ENCODE results near the gene SUCNR1.

The SUCNR1 gene

DNA sequence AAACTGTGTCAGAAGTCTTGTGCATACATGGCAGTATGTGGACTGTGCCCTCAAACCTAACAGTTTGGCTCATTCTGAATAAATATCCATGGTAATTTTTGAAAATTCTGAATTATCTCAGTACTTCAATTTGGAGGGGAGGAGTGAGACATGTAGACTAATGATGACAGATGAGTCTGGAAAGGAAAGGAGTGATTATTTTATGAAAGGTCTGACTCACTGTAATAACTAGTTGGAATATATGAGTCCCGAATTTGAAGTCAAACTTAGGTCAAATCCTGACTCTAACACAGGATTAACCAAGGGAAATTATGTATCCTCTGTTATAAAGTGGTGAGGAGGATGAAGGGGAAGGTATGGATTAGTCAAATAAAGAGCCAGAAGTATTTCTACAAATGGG is 38.6 kb downstream of the SUCNR1 start:
- H2BK120ac ChIP-seq (ENCODE audit: insufficient read depth, low read length, poor library complexity) = no peak overlapping the region
- no peak overlapping the region for H3K4me3 ChIP-seq (ENCODE audit: low read depth, low read length)

DNA sequence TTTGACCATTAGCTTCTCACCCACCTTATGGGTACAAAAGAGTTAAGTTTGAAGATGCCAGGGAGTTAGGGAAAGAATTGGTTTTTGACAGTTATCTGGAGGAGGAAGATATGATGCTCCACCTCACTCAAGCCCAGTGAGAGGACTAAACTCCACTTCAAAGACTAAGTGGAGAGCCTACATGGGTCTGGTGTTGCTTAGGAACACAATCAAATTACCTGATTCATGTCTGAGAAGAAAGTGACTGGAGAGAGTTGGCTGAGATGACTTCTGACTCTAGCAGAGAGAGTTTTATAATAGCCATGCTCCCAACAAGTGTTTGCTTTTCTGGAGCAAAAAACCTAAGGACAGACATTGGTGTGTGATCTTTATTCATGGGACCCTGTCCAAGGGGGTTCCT is 43.3 kb downstream of the SUCNR1 start:
- Histone ChIP-seq H3K4me2 (ENCODE audit: low read length) (no peak overlapping the region), H3K9ac (ENCODE audit: low read length) (no peak overlapping the region), H3K14ac (ENCODE audit: low read length) (no peak overlapping the region), H3K36me3 (ENCODE audit: control insufficient read depth in 1 of 2, insufficient read depth in 2 of 2, low read length in 2 of 2) (no peaks in the 10 kb centered on the region), H3K4me1 (ENCODE audit: control insufficient read depth in 1 of 2, insufficient read depth in 2 of 2, low read length in 2 of 2) (no peaks in the 10 kb centered on the region), H4K91ac (ENCODE audit: low read depth, low read length) (no peak overlapping the region), H3K79me2 (ENCODE audit: control insufficient read depth, insufficient read depth, low read length, poor library complexity) (no peaks in the 10 kb centered on the region), H3K27ac (ENCODE audit: low read depth, low read length) (no peak overlapping the region), H3K4me3 (ENCODE audit: low read depth, low read length) (no peak overlapping the region), H2AFZ (ENCODE audit: insufficient read depth, low read length, poor library complexity) (no peak overlapping the region), H3K18ac (ENCODE audit: low read length) (no peak overlapping the region), H2BK5ac (ENCODE audit: low read depth, low read length, poor library complexity) (no peak overlapping the region), H4K8ac (ENCODE audit: low read depth, low read length) (no peak overlapping the region), H3K4ac (ENCODE audit: low read depth, low read length) (no peak overlapping the region), H3K79me1 (ENCODE audit: low read length) (peaks cover 2% of the 10 kb centered on the region), H3K9me3 (ENCODE audit: insufficient read depth, low read depth, low read length) (no peaks in the 10 kb centered on the region), H2AK5ac (ENCODE audit: low read length) (no peak overlapping the region), H2BK120ac (ENCODE audit: insufficient read depth, low read length, poor library complexity) (no peak overlapping the region), H3K23ac (ENCODE audit: low read length) (no peak overlapping the region), H2BK12ac (ENCODE audit: low read length) (no peak overlapping the region), H3K27me3 (ENCODE audit: insufficient read depth, low read length) (no peaks in the 10 kb centered on the region), H4K12ac (ENCODE audit: low read depth, low read length) (no peak overlapping the region)
- no peak for DNase-seq

More for the DNA sequence above, 38.6 kb downstream of the SUCNR1 start:
- Histone ChIP-seq H4K12ac (ENCODE audit: low read depth, low read length) (no peak overlapping the region), H4K8ac (ENCODE audit: low read depth, low read length) (no peak overlapping the region), H3K18ac (ENCODE audit: low read length) (no peak overlapping the region), H3K4ac (ENCODE audit: low read depth, low read length) (no peak overlapping the region), H3K79me1 (ENCODE audit: low read length) (no peaks in the 10 kb centered on the region), H3K9ac (ENCODE audit: low read length) (no peak overlapping the region), H3K4me2 (ENCODE audit: low read length) (no peak overlapping the region), H3K27ac (ENCODE audit: low read depth, low read length) (no peak overlapping the region), H3K23ac (ENCODE audit: low read length) (no peak overlapping the region), H3K14ac (ENCODE audit: low read length) (no peak overlapping the region), H2AK5ac (ENCODE audit: low read length) (no peak overlapping the region), H3K4me1 (ENCODE audit: control insufficient read depth in 1 of 2, insufficient read depth in 2 of 2, low read length in 2 of 2) (no peaks in the 10 kb centered on the region), H3K36me3 (ENCODE audit: control insufficient read depth in 1 of 2, insufficient read depth in 2 of 2, low read length in 2 of 2) (no peaks in the 10 kb centered on the region), H2AFZ (ENCODE audit: insufficient read depth, low read length, poor library complexity) (no peak overlapping the region), H2BK12ac (ENCODE audit: low read length) (no peak overlapping the region), H3K79me2 (ENCODE audit: control insufficient read depth, insufficient read depth, low read length, poor library complexity) (no peaks in the 10 kb centered on the region), H3K27me3 (ENCODE audit: insufficient read depth, low read length) (no peaks in the 10 kb centered on the region), H2BK5ac (ENCODE audit: low read depth, low read length, poor library complexity) (no peak overlapping the region), H4K91ac (ENCODE audit: low read depth, low read length) (no peak overlapping the region), H3K9me3 (ENCODE audit: insufficient read depth, low read depth, low read length) (no peaks in the 10 kb centered on the region)
- no CpG with 5 or more reads among the region's 1 CpG for WGBS (ENCODE audit: extremely low coverage, insufficient coverage, insufficient read length)
- DNase-seq = no peak

DNA sequence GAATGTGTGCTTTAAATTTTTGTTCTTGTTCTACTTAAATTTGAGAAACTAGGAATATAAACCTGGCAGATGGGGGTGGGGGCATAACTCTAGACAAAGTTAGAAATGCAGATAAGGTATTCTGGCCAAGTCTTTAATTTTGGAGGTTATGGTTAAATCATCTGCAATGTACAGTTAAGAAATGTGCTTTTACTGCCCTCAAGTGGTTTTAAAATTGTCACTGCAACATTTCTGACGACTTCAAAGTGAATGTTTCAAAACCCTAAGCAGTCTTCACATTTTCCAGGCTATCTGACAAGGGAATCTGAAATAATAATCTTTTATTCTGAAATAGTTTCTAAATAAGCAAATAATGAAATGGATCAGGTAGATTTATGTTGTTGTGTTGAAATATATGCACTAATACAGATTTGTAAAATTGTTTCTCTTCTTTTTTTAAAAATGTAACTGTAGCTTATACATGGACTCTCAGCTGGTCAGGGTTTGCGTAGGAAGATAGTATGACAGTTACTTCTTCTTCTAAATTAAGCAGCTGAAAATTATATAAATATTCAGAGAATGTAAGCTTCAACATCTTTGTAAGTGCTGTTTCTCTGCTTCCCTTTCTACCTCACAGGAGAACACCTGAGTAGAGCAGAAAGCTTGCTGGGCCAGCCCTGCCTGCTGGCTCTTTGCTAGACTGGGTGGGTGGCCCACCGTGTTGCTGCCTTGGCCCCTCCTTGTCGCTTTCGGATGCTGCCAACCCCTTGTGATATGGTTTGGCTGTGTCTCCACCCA is 45.0 kb downstream of the SUCNR1 start:
- no peak overlapping the region for H2AFZ ChIP-seq (ENCODE audit: insufficient read depth, low read length, poor library complexity)
- H2BK5ac ChIP-seq (ENCODE audit: low read depth, low read length, poor library complexity) = peak overlapping the region; percentile 21
- peak overlapping the region; percentile 77 for H2BK12ac ChIP-seq (ENCODE audit: low read length)
- no peak overlapping the region for H3K23ac ChIP-seq (ENCODE audit: low read length)
- H3K79me2 ChIP-seq (ENCODE audit: control insufficient read depth, insufficient read depth, low read length, poor library complexity) = no peaks in the 10 kb centered on the region
- no peaks in the 10 kb centered on the region for H3K9me3 ChIP-seq (ENCODE audit: insufficient read depth, low read depth, low read length)
- H3K14ac ChIP-seq (ENCODE audit: low read length) = no peak overlapping the region
- H4K8ac ChIP-seq (ENCODE audit: low read depth, low read length) = peak overlapping the region; percentile 65
- no peak overlapping the region for H3K27ac ChIP-seq (ENCODE audit: low read depth, low read length)
- H4K91ac ChIP-seq (ENCODE audit: low read depth, low read length) = peak overlapping the region; percentile 35
- no peak overlapping the region for H3K9ac ChIP-seq (ENCODE audit: low read length)
- H3K4ac ChIP-seq (ENCODE audit: low read depth, low read length) = no peak overlapping the region
- peak in 1 of 2 donors; percentile 73 for DNase-seq
- no peak overlapping the region for H3K4me3 ChIP-seq (ENCODE audit: low read depth, low read length)
- H3K27me3 ChIP-seq (ENCODE audit: insufficient read depth, low read length) = no peaks in the 10 kb centered on the region
- no peaks in the 10 kb centered on the region for H3K4me1 ChIP-seq (ENCODE audit: control insufficient read depth in 1 of 2, insufficient read depth in 2 of 2, low read length in 2 of 2)
- no CpG with 5 or more reads among the region's 5 CpGs for WGBS (ENCODE audit: extremely low coverage, insufficient coverage, insufficient read length)
- H2AK5ac ChIP-seq (ENCODE audit: low read length) = peak overlapping the region; percentile 69
- H3K36me3 ChIP-seq (ENCODE audit: control insufficient read depth in 1 of 2, insufficient read depth in 2 of 2, low read length in 2 of 2) = no peaks in the 10 kb centered on the region
- peaks cover 2% of the 10 kb centered on the region for H3K79me1 ChIP-seq (ENCODE audit: low read length)
- H2BK120ac ChIP-seq (ENCODE audit: insufficient read depth, low read length, poor library complexity) = peak overlapping the region; percentile 88
- H3K4me2 ChIP-seq (ENCODE audit: low read length) = no peak overlapping the region
- no peak overlapping the region for H3K18ac ChIP-seq (ENCODE audit: low read length)
- H4K12ac ChIP-seq (ENCODE audit: low read depth, low read length) = no peak overlapping the region

DNA sequence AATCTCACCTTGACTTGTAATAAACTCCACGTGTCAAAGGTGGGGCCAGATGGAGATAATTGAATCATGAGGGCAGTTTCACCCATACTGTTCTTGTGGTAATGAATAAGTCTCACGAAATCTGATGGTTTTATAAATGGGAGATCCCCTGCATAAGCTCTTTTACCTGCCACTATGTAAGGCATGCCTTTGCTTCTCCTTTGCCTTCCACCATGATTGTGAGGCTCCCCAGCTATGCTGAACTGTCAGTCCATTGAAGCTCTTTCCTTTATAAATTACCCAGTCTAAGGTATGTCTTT is 45.5 kb downstream of the SUCNR1 start:
- no peaks in the 10 kb centered on the region for H3K4me1 ChIP-seq (ENCODE audit: control insufficient read depth in 1 of 2, insufficient read depth in 2 of 2, low read length in 2 of 2)

More for the DNA sequence above, 45.5 kb downstream of the SUCNR1 start:
- Histone ChIP-seq H3K27ac (ENCODE audit: low read depth, low read length) (no peak overlapping the region), H2BK120ac (ENCODE audit: insufficient read depth, low read length, poor library complexity) (peak overlapping the region; percentile 88), H3K14ac (ENCODE audit: low read length) (no peak overlapping the region), H3K4ac (ENCODE audit: low read depth, low read length) (no peak overlapping the region), H2AFZ (ENCODE audit: insufficient read depth, low read length, poor library complexity) (no peak overlapping the region), H4K12ac (ENCODE audit: low read depth, low read length) (no peak overlapping the region), H3K23ac (ENCODE audit: low read length) (no peak overlapping the region), H4K8ac (ENCODE audit: low read depth, low read length) (peak overlapping the region; percentile 65), H3K9me3 (ENCODE audit: insufficient read depth, low read depth, low read length) (no peaks in the 10 kb centered on the region), H2BK5ac (ENCODE audit: low read depth, low read length, poor library complexity) (no peak overlapping the region), H3K79me1 (ENCODE audit: low read length) (peaks cover 2% of the 10 kb centered on the region), H3K9ac (ENCODE audit: low read length) (no peak overlapping the region), H3K36me3 (ENCODE audit: control insufficient read depth in 1 of 2, insufficient read depth in 2 of 2, low read length in 2 of 2) (no peaks in the 10 kb centered on the region), H2AK5ac (ENCODE audit: low read length) (peak overlapping the region; percentile 69), H3K4me2 (ENCODE audit: low read length) (no peak overlapping the region), H3K79me2 (ENCODE audit: control insufficient read depth, insufficient read depth, low read length, poor library complexity) (no peaks in the 10 kb centered on the region), H3K4me3 (ENCODE audit: low read depth, low read length) (no peak overlapping the region), H3K18ac (ENCODE audit: low read length) (no peak overlapping the region), H4K91ac (ENCODE audit: low read depth, low read length) (peak overlapping the region; percentile 35), H3K27me3 (ENCODE audit: insufficient read depth, low read length) (no peaks in the 10 kb centered on the region), H2BK12ac (ENCODE audit: low read length) (peak overlapping the region; percentile 77)
- DNase-seq = no peak
- no CpG with 5 or more reads among the region's 2 CpGs for WGBS (ENCODE audit: extremely low coverage, insufficient coverage, insufficient read length)

Data from trophoblast cell (in vitro differentiated cells and primary cell).